VCaP (cell line): ENCODE measurements around the gene LAMB4.

ENCODE experiments used
- H3K27ac ChIP-seq: fragments of 450-650 bp; 2 replicates; pipeline ENCODE4 v1.5.1; 2017
- CTCF ChIP-seq: fragments of 450-650 bp; conservative IDR thresholded peaks from 2 replicates; pipeline ENCODE4 v1.5.1; 2017; ENCODE audit warnings: mild to moderate bottlenecking, moderate library complexity

LAMB4 gene

GRCh38 chr7:107995184-107996071, 134.7 kb downstream of the LAMB4 start:
- TF ChIP-seq CTCF, result no peak

GRCh38 chr7:107994421-107995030, 135.6 kb downstream of the LAMB4 start:
- TF ChIP-seq CTCF, result no peak
- peak overlapping the region; percentile 95 for H3K27ac ChIP-seq

More at GRCh38 chr7:107995184-107996071, 134.7 kb downstream of the LAMB4 start:
- peak overlapping the region; percentile 95 for H3K27ac ChIP-seq

GRCh38 chr7:107993891-107994291, 136.3 kb downstream of the LAMB4 start:
- TF ChIP-seq CTCF, result no peak
- H3K27ac ChIP-seq, result peak overlapping the region; percentile 95

- no peak for TF ChIP-seq CTCF
- H3K27ac ChIP-seq, result no peak overlapping the region
These were observed 140.4 kb downstream of the LAMB4 start for GRCh38 chr7:107989618-107990373.

- peak overlapping the region; percentile 37 for H3K27ac ChIP-seq
These were observed 147.2 kb downstream of the LAMB4 start for GRCh38 chr7:107982918-107983389.

GRCh38 chr7:107982042-107982840, 147.9 kb downstream of the LAMB4 start:
- peak overlapping the region; percentile 37 for H3K27ac ChIP-seq
- no peak for TF ChIP-seq CTCF

More at GRCh38 chr7:107982918-107983389, 147.2 kb downstream of the LAMB4 start:
- peak; percentile 54 for TF ChIP-seq CTCF
